Measurements from ENCODE around the gene SLAMF9. TPM values are rescaled to one million over a fixed set of nuclear protein-coding genes. Genes with fewer than 3 reads are reported as not detected.

SLAMF9 gene
- polyA plus RNA-seq, 2 of the 4 experiments (the other 2 are of a cell fraction) = 0.22 to 0.25 TPM

DNA sequence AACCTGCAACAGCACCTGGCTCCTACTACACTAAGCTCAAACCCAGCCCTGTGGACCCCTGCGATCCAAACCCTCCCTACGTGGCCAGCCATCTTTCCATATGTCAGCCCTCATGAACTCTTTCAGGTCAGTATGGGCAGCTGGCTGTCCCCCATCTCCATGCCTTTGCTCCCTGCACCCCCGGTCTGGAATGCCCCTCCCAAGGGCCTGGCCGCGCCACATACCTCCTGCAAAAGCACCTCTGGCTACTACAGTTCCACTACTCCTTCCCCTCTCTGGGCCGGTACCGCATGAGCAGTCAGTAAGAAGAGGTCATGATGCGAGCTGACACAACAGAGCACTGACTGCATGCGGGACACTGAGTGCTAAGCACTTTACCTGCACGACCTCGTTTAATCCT, 18.7 kb downstream of the SLAMF9 start:
- ATAC-seq (no peak), FAIRE-seq (no peak), DNase-seq (ENCODE audit: low read depth in 1 of 2, low spot score in 1 of 2) (no peak)
- Histone ChIP-seq H3K4me2 (no peak overlapping the region), H3K27ac (no peak overlapping the region), H3K9me3 (no peaks in the 10 kb centered on the region), H3K4me1 (peaks cover 20% of the 10 kb centered on the region), H3K4me3 (no peak overlapping the region)
- TF ChIP-seq HOXB13 (CRISPR knock-in tag; IDR thresholded peaks at IDR 0.05; ENCODE audit: low read depth) = no peak
- no peak for TF ChIP-seq MAZ (IDR thresholded peaks at IDR 0.05; ENCODE audit: borderline replicate concordance, low read depth, low read length)
- no peak for TF ChIP-seq HEYL (CRISPR knock-in tag; IDR thresholded peaks at IDR 0.05)
- TF ChIP-seq FOXS1 (CRISPR knock-in tag; IDR thresholded peaks at IDR 0.05) = no peak
- no peak for TF ChIP-seq NPAS2 (CRISPR knock-in tag; IDR thresholded peaks at IDR 0.05; ENCODE audit: borderline replicate concordance)
- no peak for TF ChIP-seq CHD2 (IDR thresholded peaks at IDR 0.05; ENCODE audit: low read length, partially characterized antibody)
- no peak for TF ChIP-seq ZFP36 (IDR thresholded peaks at IDR 0.05; ENCODE audit: borderline replicate concordance, partially characterized antibody)
- TF ChIP-seq MYC (IDR thresholded peaks at IDR 0.05; ENCODE audit: borderline replicate concordance, low read length) = no peak
- no peak for TF ChIP-seq BHLHE40 (IDR thresholded peaks at IDR 0.05; ENCODE audit: low read depth, low read length)
- no peak for TF ChIP-seq ZC3H11A (IDR thresholded peaks at IDR 0.05)
- TF ChIP-seq ATOH8 (CRISPR knock-in tag; IDR thresholded peaks at IDR 0.05; ENCODE audit: low read depth) = no peak
- no peak for TF ChIP-seq MAFK (IDR thresholded peaks at IDR 0.05; ENCODE audit: partially characterized antibody)
- CTCF ChIA-PET = interaction anchor here (0.8 to 22.4 kb wide), 20 partner anchors 10 to 802 kb away, joined by 3 to 665 read pairs (median 4); partner anchors contain the start of genes IGSF9, PIGM and TAGLN2
- POLR2A ChIA-PET = no interaction called here
- WGBS (ENCODE audit: missing lambda C conversion rate) = 81% methylated on average over 11 of the region's 11 CpGs

GRCh38 chr1:159934136-159935039, 19.6 kb downstream of the SLAMF9 start:
- no peak for ATAC-seq
- DNase-seq (ENCODE audit: low read depth in 1 of 2, low spot score in 1 of 2) = no peak
- Histone ChIP-seq H3K27ac (no peak overlapping the region), H3K4me2 (no peak overlapping the region), H3K9me3 (no peaks in the 10 kb centered on the region), H3K4me1 (peaks cover 20% of the 10 kb centered on the region), H3K4me3 (no peak overlapping the region)
- ChIA-PET CTCF (interaction anchor here (0.9 to 22.4 kb wide), 14 partner anchors 9 to 442 kb away, joined by 3 to 665 read pairs (median 4); partner anchors contain the start of genes IGSF9 and TAGLN2), POLR2A (interaction anchor here (2.0 kb wide), 1 partner anchor 9 kb away, joined by 5 read pairs; the partner anchor contains the start of gene TAGLN2)
- 83% methylated on average over 12 of the region's 14 CpGs for WGBS (ENCODE audit: missing lambda C conversion rate)
- no peak for FAIRE-seq
- TF ChIP-seq RAD21 (conservative IDR thresholded peaks at IDR 0.05 in 1 of 2, IDR thresholded peaks at IDR 0.05 in 1 of 2) (no peak), MYC (IDR thresholded peaks at IDR 0.05; ENCODE audit: borderline replicate concordance, low read length) (no peak), RCOR1 (IDR thresholded peaks at IDR 0.05; ENCODE audit: low read depth, low read length) (no peak), KDM1A (IDR thresholded peaks at IDR 0.05; ENCODE audit: low read depth) (no peak), ZC3H11A (IDR thresholded peaks at IDR 0.05) (no peak), ZSCAN20 (CRISPR knock-in tag; IDR thresholded peaks at IDR 0.05) (no peak), EP300 (IDR thresholded peaks at IDR 0.05) (no peak)
- TF ChIP-seq, protein P1, sequence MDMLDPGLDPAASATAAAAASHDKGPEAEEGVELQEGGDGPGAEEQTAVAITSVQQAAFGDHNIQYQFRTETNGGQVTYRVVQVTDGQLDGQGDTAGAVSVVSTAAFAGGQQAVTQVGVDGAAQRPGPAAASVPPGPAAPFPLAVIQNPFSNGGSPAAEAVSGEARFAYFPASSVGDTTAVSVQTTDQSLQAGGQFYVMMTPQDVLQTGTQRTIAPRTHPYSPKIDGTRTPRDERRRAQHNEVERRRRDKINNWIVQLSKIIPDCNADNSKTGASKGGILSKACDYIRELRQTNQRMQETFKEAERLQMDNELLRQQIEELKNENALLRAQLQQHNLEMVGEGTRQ (IDR thresholded peaks at IDR 0.05) = no peak

- no peaks in the 10 kb centered on the region for H3K9me3 ChIP-seq
- H3K4me1 ChIP-seq = peaks cover 20% of the 10 kb centered on the region
- ChIA-PET POLR2A (interaction anchor here (2.0 kb wide), 1 partner anchor 8 kb away, joined by 5 read pairs; the partner anchor contains the start of gene TAGLN2), CTCF (interaction anchor here (0.9 to 22.4 kb wide), 11 partner anchors 8 to 152 kb away, joined by 3 to 665 read pairs (median 7); partner anchors contain the start of genes IGSF9 and TAGLN2)
- no peak for DNase-seq (ENCODE audit: low read depth in 1 of 2, low spot score in 1 of 2)
- no peak overlapping the region for H3K4me2 ChIP-seq
- no peak for FAIRE-seq
- TF ChIP-seq MAFK (IDR thresholded peaks at IDR 0.05; ENCODE audit: partially characterized antibody) (no peak), NFE2L2 (conservative IDR thresholded peaks at IDR 0.05; ENCODE audit: low read length) (no peak), CHD4 (IDR thresholded peaks at IDR 0.05; ENCODE audit: borderline replicate concordance) (no peak), NR3C1 (IDR thresholded peaks at IDR 0.05) (no peak)
- no peak for ATAC-seq
- WGBS (ENCODE audit: missing lambda C conversion rate) = 79% methylated on average over 4 of the region's 4 CpGs
- H3K27ac ChIP-seq = no peak overlapping the region
- no peak overlapping the region for H3K4me3 ChIP-seq
Observed at GRCh38 chr1:159933347-159933746, 20.7 kb downstream of the SLAMF9 start.

Measured in A549 (cell line).